ENCODE results near the gene ABHD14A. TPM values are rescaled to one million over a fixed set of nuclear protein-coding genes. Genes with fewer than 3 reads are reported as not detected.

The ABHD14A gene
- total RNA-seq, 4 donors from 2014 or later = 3.9 to 11.6 (median 7.7) TPM

GRCh38 chr3:51946796-51947195, 28.1 kb upstream of the ABHD14A start:
- no peak for DNase-seq
- peaks cover 0 to 13% (median 11%) of the 10 kb centered on the region in 4 donors for H3K4me1 ChIP-seq
- H3K36me3 ChIP-seq = peaks cover 0 to 15% (median 0%) of the 10 kb centered on the region in 3 donors
- no peak overlapping the region for H3K27ac ChIP-seq
- no peaks in the 10 kb centered on the region for H3K27me3 ChIP-seq
- no peaks in the 10 kb centered on the region for H3K9me3 ChIP-seq
- H3K4me3 ChIP-seq = no peak overlapping the region
- TF ChIP-seq, protein P1, sequence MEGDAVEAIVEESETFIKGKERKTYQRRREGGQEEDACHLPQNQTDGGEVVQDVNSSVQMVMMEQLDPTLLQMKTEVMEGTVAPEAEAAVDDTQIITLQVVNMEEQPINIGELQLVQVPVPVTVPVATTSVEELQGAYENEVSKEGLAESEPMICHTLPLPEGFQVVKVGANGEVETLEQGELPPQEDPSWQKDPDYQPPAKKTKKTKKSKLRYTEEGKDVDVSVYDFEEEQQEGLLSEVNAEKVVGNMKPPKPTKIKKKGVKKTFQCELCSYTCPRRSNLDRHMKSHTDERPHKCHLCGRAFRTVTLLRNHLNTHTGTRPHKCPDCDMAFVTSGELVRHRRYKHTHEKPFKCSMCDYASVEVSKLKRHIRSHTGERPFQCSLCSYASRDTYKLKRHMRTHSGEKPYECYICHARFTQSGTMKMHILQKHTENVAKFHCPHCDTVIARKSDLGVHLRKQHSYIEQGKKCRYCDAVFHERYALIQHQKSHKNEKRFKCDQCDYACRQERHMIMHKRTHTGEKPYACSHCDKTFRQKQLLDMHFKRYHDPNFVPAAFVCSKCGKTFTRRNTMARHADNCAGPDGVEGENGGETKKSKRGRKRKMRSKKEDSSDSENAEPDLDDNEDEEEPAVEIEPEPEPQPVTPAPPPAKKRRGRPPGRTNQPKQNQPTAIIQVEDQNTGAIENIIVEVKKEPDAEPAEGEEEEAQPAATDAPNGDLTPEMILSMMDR (IDR thresholded peaks at IDR 0.05) = no peak
- TF ChIP-seq POLR2A (IDR thresholded peaks at IDR 0.05) = no peak

DNA sequence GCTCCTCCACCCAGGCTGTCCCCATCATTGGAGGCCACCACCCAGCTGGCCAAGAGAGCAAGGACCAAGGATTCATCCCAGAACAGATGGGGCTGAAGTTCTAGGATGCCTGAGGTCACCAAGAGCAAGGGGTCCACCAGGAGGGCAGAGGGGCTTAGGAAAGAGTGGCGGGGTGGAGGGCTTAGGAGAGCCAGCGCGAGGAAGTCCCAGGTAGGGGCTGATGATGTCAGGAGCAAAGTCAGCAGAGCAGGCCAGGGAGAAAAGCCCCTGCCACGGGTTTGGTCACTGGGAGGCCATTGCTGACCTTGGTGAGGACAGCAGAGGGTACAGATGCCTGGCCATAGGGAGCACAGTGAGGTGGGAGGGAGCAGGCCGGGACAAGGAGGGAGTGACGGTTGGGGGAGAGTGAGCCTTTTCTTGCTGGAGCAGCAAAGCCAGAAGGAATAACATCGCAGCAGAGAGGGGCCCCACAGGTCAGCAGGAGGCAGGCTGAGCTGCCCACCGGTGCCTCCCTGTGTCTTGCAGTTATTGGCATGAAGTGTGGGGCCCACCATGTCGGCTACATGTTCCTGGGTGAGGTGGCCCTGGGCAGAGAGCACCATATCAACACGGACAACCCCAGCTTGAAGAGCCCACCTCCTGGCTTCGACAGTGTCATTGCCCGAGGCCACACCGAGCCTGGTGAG, 27.5 kb upstream of the ABHD14A start:
- Histone ChIP-seq H3K27me3 (no peaks in the 10 kb centered on the region), H3K9me3 (no peaks in the 10 kb centered on the region), H3K27ac (no peak overlapping the region), H3K4me3 (no peak overlapping the region), H3K4me1 (peaks cover 0 to 12% (median 10%) of the 10 kb centered on the region in 4 donors), H3K36me3 (peaks cover 0 to 15% (median 0%) of the 10 kb centered on the region in 3 donors)
- DNase-seq = no peak
- TF ChIP-seq POLR2A (IDR thresholded peaks at IDR 0.05) = no peak
- TF ChIP-seq, protein P1 (IDR thresholded peaks at IDR 0.05) = no peak

GRCh38 chr3:51948016-51948580, 26.8 kb upstream of the ABHD14A start:
- Histone ChIP-seq H3K36me3 (peaks cover 0 to 15% (median 0%) of the 10 kb centered on the region in 3 donors), H3K27ac (no peak overlapping the region)

GRCh38 chr3:51949121-51949520, 25.7 kb upstream of the ABHD14A start:
- Histone ChIP-seq H3K4me1 (no peaks in the 10 kb centered on the region), H3K27ac (no peak overlapping the region), H3K27me3 (no peaks in the 10 kb centered on the region), H3K36me3 (peaks cover 0 to 15% (median 0%) of the 10 kb centered on the region in 3 donors), H3K9me3 (no peaks in the 10 kb centered on the region), H3K4me3 (no peak overlapping the region)
- peak in 1 of 3 donors; percentile 15 for DNase-seq
- no peak for TF ChIP-seq POLR2A (IDR thresholded peaks at IDR 0.05)
- TF ChIP-seq, protein P1 (IDR thresholded peaks at IDR 0.05) = no peak

More at GRCh38 chr3:51948016-51948580, 26.8 kb upstream of the ABHD14A start:
- DNase-seq = peak in 1 of 3 donors; percentile 39
- Histone ChIP-seq H3K4me1 (peaks cover 0 to 5% (median 2%) of the 10 kb centered on the region in 4 donors), H3K27me3 (no peaks in the 10 kb centered on the region), H3K4me3 (no peak overlapping the region), H3K9me3 (no peaks in the 10 kb centered on the region)
- no peak for TF ChIP-seq POLR2A (IDR thresholded peaks at IDR 0.05)
- TF ChIP-seq, protein P1 (IDR thresholded peaks at IDR 0.05) = no peak

DNA sequence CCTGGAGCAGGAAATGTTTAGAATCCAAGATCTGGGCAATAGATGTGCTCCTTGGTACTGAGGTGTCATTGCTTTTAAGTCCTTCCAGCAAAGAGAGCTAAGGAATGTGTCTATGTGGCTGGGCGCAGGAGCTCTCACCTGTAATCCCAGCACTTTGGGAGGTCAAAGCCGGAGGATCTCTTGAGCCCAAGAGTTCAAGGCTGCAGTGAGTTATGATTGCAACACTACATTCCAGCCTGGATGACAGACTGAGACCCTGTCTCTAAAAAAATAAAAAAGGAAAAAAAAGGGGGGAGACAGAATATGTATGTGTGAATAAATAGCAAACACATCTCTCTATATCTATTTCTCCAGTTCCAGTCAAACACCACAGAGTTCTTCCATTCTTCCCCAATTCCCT, 24.0 kb upstream of the ABHD14A start:
- H3K36me3 ChIP-seq = peaks cover 0 to 11% (median 0%) of the 10 kb centered on the region in 3 donors
- TF ChIP-seq POLR2A (IDR thresholded peaks at IDR 0.05) = no peak
- TF ChIP-seq, protein P1 (IDR thresholded peaks at IDR 0.05) = no peak
- no peak overlapping the region for H3K4me3 ChIP-seq
- no peaks in the 10 kb centered on the region for H3K27me3 ChIP-seq
- peaks cover 0 to 7% (median 2%) of the 10 kb centered on the region in 4 donors for H3K4me1 ChIP-seq
- no peak overlapping the region for H3K27ac ChIP-seq
- H3K9me3 ChIP-seq = peaks cover 0 to 6% (median 0%) of the 10 kb centered on the region in 4 donors
- no peak for DNase-seq

Measured in Peyer's patch (tissue), 4 donors.